GM12878 (cell line): Measurements from ENCODE around the gene PROZ. TPM values are rescaled to one million over a fixed set of nuclear protein-coding genes. Genes with fewer than 3 reads are reported as not detected.

Experiments used
- ATAC-seq: fragments of 200-7000 bp; cut with Tn5 transposase; 3 replicates; pipeline ENCODE4 v1.9.1; 2020; ENCODE audit warnings: mild to moderate bottlenecking, moderate library complexity
- BruUV-seq: library from RNA; stranded (reverse); fragments of 400-500 nt; replicated peaks from 2 replicates; lab custom pipeline; 2021; lab: Mats Ljungman, UMichigan
- CTCF ChIA-PET: fragments of 300-600 bp; sonication (Branson Sonifier 250); formaldehyde crosslinking; extraction: SDS; loops from one replicate; lab custom pipeline; 2021; ENCODE audit warnings: inconsistent platforms; lab: Yijun Ruan, JAX
- POLR2A ChIA-PET: fragments of 350-600 bp; formaldehyde crosslinking; extraction: SDS; loops from one replicate; lab custom pipeline; 2021; ENCODE audit warnings: inconsistent platforms; lab: Charles Lee
- RAD21 ChIA-PET: fragments of 300-600 bp; sonication (Branson Sonifier 250); formaldehyde crosslinking; loops from one replicate; lab custom pipeline; 2023; ENCODE audit warnings: antibody characterized with exemption; ENCODE audit not compliant: unreplicated experiment; lab: Charles Lee
- SMC1A ChIA-PET: fragments of 300-600 bp; sonication (Branson Sonifier 250); formaldehyde crosslinking; loops from one replicate; lab custom pipeline; 2023; ENCODE audit not compliant: unreplicated experiment, uncharacterized antibody; lab: Charles Lee
- DNase-seq: peaks from one replicate; pipeline ENCODE4 v3.0.0-alpha.2; 2011; ENCODE audit warnings: low read depth, low spot score
- FAIRE-seq: peaks from 3 replicates; lab custom pipeline; 2011; peaks lifted over from hg19 to GRCh38; lab: Jason Lieb, UNC
- H2AFZ ChIP-seq: 2 replicates; pipeline ENCODE4 v1.6.0; 2011; ENCODE audit warnings: low read depth, low read length, control low read depth; ENCODE audit not compliant: control insufficient read depth
- H3K27ac ChIP-seq: 2 replicates; pipeline ENCODE4 v1.5.1; 2011; ENCODE audit warnings: control low read depth; ENCODE audit not compliant: control insufficient read depth, insufficient read depth
- H3K27me3 ChIP-seq, 2 experiments: replicated peaks in 1 of 2; 2 replicates each; pipeline versions ENCODE4 v1.6.0 to v1.6.1; 2011; ENCODE audit warnings: low read length in 1 of 2; ENCODE audit not compliant: control insufficient read depth in 2 of 2, insufficient read depth in 2 of 2
- H3K36me3 ChIP-seq, 2 experiments: 2 replicates each; pipeline ENCODE4 v1.5.1; 2011; ENCODE audit warnings: low read length in 1 of 2; ENCODE audit not compliant: control insufficient read depth in 2 of 2, insufficient read depth in 2 of 2
- H3K4me1 ChIP-seq: 2 replicates; pipeline ENCODE4 v1.6.1; 2011; ENCODE audit warnings: mild to moderate bottlenecking, low read length, moderate library complexity, mixed read lengths; ENCODE audit not compliant: control insufficient read depth, insufficient read depth
- H3K4me2 ChIP-seq: 2 replicates; pipeline ENCODE4 v1.6.0; 2011; ENCODE audit warnings: control low read depth; ENCODE audit not compliant: control insufficient read depth, insufficient read depth
- H3K4me3 ChIP-seq: fragments of 200-600 bp; sonication (generic); 2 replicates; pipeline ENCODE4 v1.5.1; 2016
- H3K79me2 ChIP-seq: 2 replicates; pipeline ENCODE4 v1.6.0; 2011; ENCODE audit warnings: low read length; ENCODE audit not compliant: control insufficient read depth, insufficient read depth
- H3K9ac ChIP-seq: 2 replicates; pipeline ENCODE4 v1.8.0; 2011; ENCODE audit warnings: low read length, control low read depth, mixed read lengths; ENCODE audit not compliant: control insufficient read depth, insufficient read depth
- H3K9me3 ChIP-seq: replicated peaks from 3 replicates; pipeline ENCODE4 v1.5.1; 2011; ENCODE audit warnings: mild to moderate bottlenecking, low read length; ENCODE audit not compliant: control insufficient read depth, insufficient read depth
- H4K20me1 ChIP-seq: 2 replicates; pipeline ENCODE4 v1.6.0; 2011; ENCODE audit not compliant: control insufficient read depth, insufficient read depth
- DPF2 ChIP-seq: fragments of 450-650 bp; IDR thresholded peaks from 2 replicates; pipeline ENCODE4 v1.6.1; 2017; ENCODE audit warnings: mild to moderate bottlenecking
- E4F1 ChIP-seq: fragments of 450-650 bp; IDR thresholded peaks from 2 replicates; pipeline ENCODE4 v1.6.1; 2018; ENCODE audit warnings: borderline replicate concordance, mild to moderate bottlenecking; ENCODE audit not compliant: partially characterized antibody
- ELK1 ChIP-seq: IDR thresholded peaks from 2 replicates; pipeline ENCODE4 v1.6.1; 2012; ENCODE audit warnings: low read depth, low read length, improper control_type of control experiment
- IRF3 ChIP-seq: fragments of 450-650 bp; IDR thresholded peaks from 2 replicates; pipeline ENCODE4 v1.6.1; 2014; ENCODE audit warnings: mild to moderate bottlenecking
- NFIC ChIP-seq: IDR thresholded peaks from 2 replicates; pipeline ENCODE4 v1.6.1; 2012; ENCODE audit warnings: low read depth, mild to moderate bottlenecking, inconsistent platforms, low read length, moderate library complexity
- RELA ChIP-seq: fragments of 450-650 bp; IDR thresholded peaks from 2 replicates; pipeline ENCODE4 v1.8.0; 2014; ENCODE audit warnings: borderline replicate concordance; ENCODE audit not compliant: partially characterized antibody
- WGBS: methylation state at CpG from one replicate; pipeline ENCODE4 v1.1.6; 2016; ENCODE audit warnings: low lambda C conversion rate; ENCODE audit not compliant: insufficient replicate concordance, insufficient coverage; ENCODE audit errors: missing lambda C conversion rate; 5-methylcytosine and 5-hydroxymethylcytosine counted together
- in situ Hi-C: fragments of 300-500 bp; cut with MboI; formaldehyde crosslinking; loops from 9 replicates; pipeline ENCODE4 v1.14.3; 2018; ENCODE audit warnings: mixed read lengths
- intact Hi-C: fragments of 100-400 bp; cut with micrococcal nuclease; formaldehyde crosslinking; loops from one replicate; pipeline ENCODE4 v1.14.2; 2022; ENCODE audit not compliant: unreplicated experiment
- polyA plus RNA-seq, 11 experiments: library from polyadenylated mRNA; depleted of rRNA in 4 of 11; unstranded in 6 of 11; stranded (reverse) in 5 of 11; fragments of >200 nt; fragmentation: Nextera tagmentation in 4 of 11; fragmentation: Illumina TruSeq in 1 of 11; extraction: Ambion mirVana in 4 of 11; extraction: Trizol in 1 of 11; gene quantifications; 1 replicate in 1 of 11; 2 replicates in 10 of 11; pipeline versions ENCODE4 v1.2.1 to v1.2.3, GENCODE V29; 2011 to 2016; ENCODE audit warnings: inconsistent platforms in 2 of 11, missing spikeins in 2 of 11, low read depth in 1 of 11
- total RNA-seq, 4 experiments: library from RNA; depleted of rRNA in 3 of 4; stranded (reverse); fragments of >200 nt in 3 of 4; fragmentation: Illumina TruSeq in 1 of 4; extraction: Trizol in 1 of 4; gene quantifications; 2 replicates each; pipeline versions ENCODE4 v1.2.1 to v1.2.3, GENCODE V29; 2013 to 2021

The PROZ gene
- total and polyA plus RNA-seq, 10 of the 15 experiments (the other 5 are each of a cell fraction or from before 2014, with no cell fraction given), result 0.07 to 0.24 (median 0.21) TPM; not detected in 7

GRCh38 chr13:113139577-113139976, 18.9 kb upstream of the PROZ start:
- H3K4me3 ChIP-seq, result no peak overlapping the region
- intact Hi-C loops, result no loop called here
- RAD21 ChIA-PET, result no interaction called here

More at GRCh38 chr13:113139577-113139976, 18.9 kb upstream of the PROZ start:
- H2AFZ ChIP-seq, result no peak overlapping the region
- no peak for TF ChIP-seq NFIC
- TF ChIP-seq E4F1, result no peak
- TF ChIP-seq IRF3, result no peak
- no peak for TF ChIP-seq RELA
- TF ChIP-seq ELK1, result no peak
- no peak for TF ChIP-seq DPF2
- no peak for DNase-seq
- no peak overlapping the region for H3K4me2 ChIP-seq
- no peaks in the 10 kb centered on the region; the same call in 2 of the 3 replicates for H3K9me3 ChIP-seq
- no peak for ATAC-seq
- no peaks in the 10 kb centered on the region for H4K20me1 ChIP-seq
- no peaks in the 10 kb centered on the region for H3K36me3 ChIP-seq
- no TSS peak for BruUV-seq
- H3K27me3 ChIP-seq, result no peaks in the 10 kb centered on the region; a peak in 1 of 4 replicates
- SMC1A ChIA-PET, result no interaction called here
- CTCF ChIA-PET, result no interaction called here
- H3K27ac ChIP-seq, result no peak overlapping the region
- H3K79me2 ChIP-seq, result no peaks in the 10 kb centered on the region
- FAIRE-seq, result no peak
- H3K9ac ChIP-seq, result no peak overlapping the region
- in situ Hi-C loops, result no loop called here
- POLR2A ChIA-PET, result no interaction called here
- WGBS, result 40% methylated on average over 5 of the region's 5 CpGs
- H3K4me1 ChIP-seq, result no peaks in the 10 kb centered on the region
